GM23338 (cell line): ENCODE data around the gene IL17A. TPM values are rescaled to one million over a fixed set of nuclear protein-coding genes. Genes with fewer than 3 reads are reported as not detected.

Experiments
- ATAC-seq: fragments of 200-7000 bp; cut with Tn5 transposase; 3 replicates; pipeline ENCODE4 v1.9.1; 2020
- DNase-seq: peaks from one replicate; pipeline ENCODE4 v3.0.0-alpha.2; 2015; ENCODE audit warnings: low spot score
- H2AFZ ChIP-seq: fragments of 200-600 bp; sonication (generic); 2 replicates; pipeline ENCODE4 v1.8.0; 2016; ENCODE audit warnings: antibody characterized with exemption, mild to moderate bottlenecking, moderate library complexity
- H3F3A ChIP-seq: fragments of 200-600 bp; sonication (generic); replicated peaks from 2 replicates; pipeline ENCODE4 v1.8.0; 2017; ENCODE audit warnings: antibody characterized with exemption, mixed run types, low read depth
- H3K27ac ChIP-seq: fragments of 200-600 bp; sonication (generic); 2 replicates; pipeline ENCODE4 v1.6.1; 2016; ENCODE audit warnings: low read depth
- H3K27me3 ChIP-seq: fragments of 200-600 bp; sonication (generic); 2 replicates; pipeline ENCODE4 v1.8.0; 2016; ENCODE audit warnings: mild to moderate bottlenecking, mixed run types, moderate library complexity; ENCODE audit not compliant: insufficient read depth
- H3K36me3 ChIP-seq: fragments of 200-600 bp; sonication (generic); 2 replicates; pipeline ENCODE4 v1.8.0; 2016; ENCODE audit warnings: mild to moderate bottlenecking; ENCODE audit not compliant: insufficient read depth
- H3K4me1 ChIP-seq: fragments of 200-600 bp; sonication (generic); 2 replicates; pipeline ENCODE4 v1.8.0; 2016; ENCODE audit warnings: mild to moderate bottlenecking, moderate library complexity; ENCODE audit not compliant: insufficient read depth
- H3K4me2 ChIP-seq: fragments of 200-600 bp; sonication (generic); 2 replicates; pipeline ENCODE4 v1.7.1; 2017; ENCODE audit warnings: mixed run types
- H3K4me3 ChIP-seq: fragments of 200-600 bp; sonication (generic); 2 replicates; pipeline ENCODE4 v1.6.1; 2016; ENCODE audit warnings: mixed run types
- H3K79me2 ChIP-seq: fragments of 200-600 bp; sonication (generic); replicated peaks from 2 replicates; pipeline ENCODE4 v1.8.0; 2017; ENCODE audit warnings: mild to moderate bottlenecking; ENCODE audit not compliant: insufficient read depth
- H3K9me2 ChIP-seq: fragments of 200-600 bp; sonication (generic); 2 replicates; pipeline ENCODE4 v1.8.0; 2017; ENCODE audit not compliant: insufficient read depth
- H4K20me1 ChIP-seq: fragments of 200-600 bp; sonication (generic); replicated peaks from 2 replicates; pipeline ENCODE4 v1.8.0; 2017; ENCODE audit warnings: mild to moderate bottlenecking; ENCODE audit not compliant: insufficient read depth
- H3K27ac Mint-ChIP-seq: 2 replicates; pipeline ENCODE4 v1.8.0; 2020; ENCODE audit warnings: inconsistent platforms, mild to moderate bottlenecking, moderate library complexity, mixed read lengths
- H3K27me3 Mint-ChIP-seq: 3 replicates; pipeline ENCODE4 v1.8.0; 2022; ENCODE audit warnings: low read depth, mild to moderate bottlenecking, moderate library complexity, mixed read lengths, inconsistent platforms; ENCODE audit not compliant: insufficient read depth, poor library complexity
- H3K36me3 Mint-ChIP-seq: 3 replicates; pipeline ENCODE4 v1.8.0; 2021; ENCODE audit warnings: low read depth, mild to moderate bottlenecking, inconsistent platforms, moderate library complexity, mixed read lengths
- H3K4me1 Mint-ChIP-seq: 3 replicates; pipeline ENCODE4 v1.8.0; 2020; ENCODE audit warnings: mild to moderate bottlenecking, inconsistent platforms, mixed read lengths
- H3K4me3 Mint-ChIP-seq: 3 replicates; pipeline ENCODE4 v1.8.0; 2021; ENCODE audit warnings: moderate library complexity, mild to moderate bottlenecking, inconsistent platforms, mixed read lengths
- H3K9me3 Mint-ChIP-seq: 3 replicates; pipeline ENCODE4 v1.8.0; 2020; ENCODE audit warnings: moderate library complexity, mild to moderate bottlenecking, inconsistent platforms, mixed read lengths
- CREB1 ChIP-seq: fragments of 250-450 bp; sonication (Bioruptor Pico); IDR thresholded peaks from 2 replicates; pipeline ENCODE4 v1.5.0; 2020; ENCODE audit warnings: low read depth, mild to moderate bottlenecking, moderate library complexity
- ETS1 ChIP-seq: IDR thresholded peaks from 2 replicates; pipeline ENCODE4 v1.6.1; 2016; ENCODE audit warnings: antibody characterized with exemption
- EZH2 ChIP-seq: fragments of 200-600 bp; sonication (generic); IDR thresholded peaks from one replicate; pipeline ENCODE4 v1.8.0; 2017; ENCODE audit warnings: antibody characterized with exemption, mild to moderate bottlenecking, low read depth; ENCODE audit not compliant: unreplicated experiment
- EZH2phosphoT487 ChIP-seq: fragments of 200-600 bp; sonication (generic); IDR thresholded peaks from one replicate; pipeline ENCODE4 v1.8.1; 2018; ENCODE audit warnings: antibody characterized with exemption; ENCODE audit not compliant: unreplicated experiment
- JUNB ChIP-seq: IDR thresholded peaks from one replicate; pipeline ENCODE4 v1.6.1; 2016; ENCODE audit warnings: antibody characterized with exemption; ENCODE audit not compliant: unreplicated experiment
- NANOG ChIP-seq: IDR thresholded peaks from 2 replicates; pipeline ENCODE4 v1.6.1; 2016; ENCODE audit warnings: antibody characterized with exemption, borderline replicate concordance
- POLR2AphosphoS5 ChIP-seq: IDR thresholded peaks from 2 replicates; pipeline ENCODE4 v1.6.1; 2016; ENCODE audit warnings: antibody characterized with exemption, low read depth
- REST ChIP-seq: IDR thresholded peaks from one replicate; pipeline ENCODE4 v1.6.1; 2018; ENCODE audit warnings: antibody characterized with exemption; ENCODE audit not compliant: unreplicated experiment
- STAT1 ChIP-seq: IDR thresholded peaks from one replicate; pipeline ENCODE4 v1.6.1; 2016; ENCODE audit warnings: antibody characterized with exemption; ENCODE audit not compliant: unreplicated experiment
- ZNF114 ChIP-seq: fragments of 250-450 bp; sonication (Bioruptor Pico); IDR thresholded peaks from 2 replicates; pipeline ENCODE4 v1.5.0; 2020; ENCODE audit warnings: mild to moderate bottlenecking, moderate library complexity
- ZNF331 ChIP-seq: fragments of 250-450 bp; sonication (Bioruptor Pico); IDR thresholded peaks from 2 replicates; pipeline ENCODE4 v1.5.0; 2020; ENCODE audit warnings: low read depth, mild to moderate bottlenecking, moderate library complexity
- ZNF462 ChIP-seq: fragments of 250-450 bp; sonication (Bioruptor Pico); IDR thresholded peaks from 2 replicates; pipeline ENCODE4 v1.5.0; 2020; ENCODE audit warnings: mild to moderate bottlenecking, moderate library complexity
- polyA plus RNA-seq: library from polyadenylated mRNA; unstranded; fragments of >200 nt; fragmentation: Nextera tagmentation; extraction: Ambion mirVana; gene quantifications from 2 replicates; pipeline ENCODE4 v1.2.1, GENCODE V29; 2016
- total RNA-seq: library from RNA; depleted of rRNA; stranded (reverse); fragments of >200 nt; shearing (Covaris generic); gene quantifications from 2 replicates; pipeline ENCODE4 v1.2.3, GENCODE V29; 2014
- TF ChIP-seq, protein P1 (sequence below), 2 experiments: fragments of 200-600 bp in 1 of 2; sonication (generic) in 1 of 2; conservative IDR thresholded peaks; 2 replicates each; pipeline versions ENCODE4 v1.5.1 to v1.6.1; 2016 to 2017; ENCODE audit warnings: antibody characterized with exemption in 2 of 2, low read depth in 2 of 2, mild to moderate bottlenecking in 2 of 2, moderate library complexity in 1 of 2

Gene IL17A
- total and polyA plus RNA-seq, 2 experiments from 2014 or later = not detected

DNA sequence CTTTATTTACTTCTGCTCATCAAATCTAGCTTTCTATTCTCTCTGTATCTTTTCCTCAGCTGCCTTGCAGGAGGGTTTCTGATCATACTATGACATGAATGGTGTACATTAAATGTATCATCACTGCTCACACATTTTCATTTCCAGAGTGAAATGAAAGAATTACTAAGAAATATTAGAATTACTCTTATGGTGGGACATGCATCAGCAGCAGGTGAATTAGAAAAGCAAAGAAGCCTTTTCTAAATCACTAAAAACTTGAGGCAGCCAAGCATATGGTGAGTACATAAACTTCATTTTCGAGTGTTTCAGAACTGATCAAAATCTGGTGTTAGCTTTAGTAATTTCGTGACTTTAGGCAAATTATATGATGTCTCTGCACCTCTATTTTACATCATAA is 23.6 kb downstream of the IL17A start:
- no peak overlapping the region for H3K27ac ChIP-seq
- H4K20me1 ChIP-seq = no peaks in the 10 kb centered on the region
- no peaks in the 10 kb centered on the region for H3K79me2 ChIP-seq
- no peak overlapping the region for H3K27ac Mint-ChIP-seq
- no peak overlapping the region for H3K4me3 Mint-ChIP-seq
- H3K4me1 Mint-ChIP-seq = peaks cover 8% of the 10 kb centered on the region; the same call in 2 of the 3 replicates
- H3K9me2 ChIP-seq = 0 out of 2 replicates have a peak, but pooled peaks cover 6% of the 10 kb centered on the region
- H2AFZ ChIP-seq = no peak overlapping the region
- H3K27me3 ChIP-seq = no peaks in the 10 kb centered on the region
- H3F3A ChIP-seq = no peaks in the 10 kb centered on the region
- H3K4me2 ChIP-seq = no peak overlapping the region
- H3K9me3 Mint-ChIP-seq = no peaks in the 10 kb centered on the region; the same call in 2 of the 3 replicates
- H3K4me3 ChIP-seq = no peak overlapping the region
- ATAC-seq (no peak), DNase-seq (no peak)
- peaks cover 1% of the 10 kb centered on the region for H3K27me3 Mint-ChIP-seq
- no peaks in the 10 kb centered on the region for H3K36me3 Mint-ChIP-seq
- H3K36me3 ChIP-seq = no peaks in the 10 kb centered on the region; the same call in 1 of the 2 replicates
- 0 out of 2 replicates have a peak, but pooled peaks cover 9% of the 10 kb centered on the region for H3K4me1 ChIP-seq
- TF ChIP-seq ZNF114 = no peak
- TF ChIP-seq EZH2phosphoT487 = no peak
- TF ChIP-seq STAT1 = no peak
- TF ChIP-seq JUNB = no peak
- TF ChIP-seq ZNF462 (CRISPR knock-in tag) = no peak
- TF ChIP-seq POLR2AphosphoS5 = no peak
- TF ChIP-seq REST = no peak
- TF ChIP-seq CREB1 (CRISPR knock-in tag) = no peak
- TF ChIP-seq ZNF331 (CRISPR knock-in tag) = no peak
- no peak for TF ChIP-seq NANOG
- TF ChIP-seq, protein P1, sequence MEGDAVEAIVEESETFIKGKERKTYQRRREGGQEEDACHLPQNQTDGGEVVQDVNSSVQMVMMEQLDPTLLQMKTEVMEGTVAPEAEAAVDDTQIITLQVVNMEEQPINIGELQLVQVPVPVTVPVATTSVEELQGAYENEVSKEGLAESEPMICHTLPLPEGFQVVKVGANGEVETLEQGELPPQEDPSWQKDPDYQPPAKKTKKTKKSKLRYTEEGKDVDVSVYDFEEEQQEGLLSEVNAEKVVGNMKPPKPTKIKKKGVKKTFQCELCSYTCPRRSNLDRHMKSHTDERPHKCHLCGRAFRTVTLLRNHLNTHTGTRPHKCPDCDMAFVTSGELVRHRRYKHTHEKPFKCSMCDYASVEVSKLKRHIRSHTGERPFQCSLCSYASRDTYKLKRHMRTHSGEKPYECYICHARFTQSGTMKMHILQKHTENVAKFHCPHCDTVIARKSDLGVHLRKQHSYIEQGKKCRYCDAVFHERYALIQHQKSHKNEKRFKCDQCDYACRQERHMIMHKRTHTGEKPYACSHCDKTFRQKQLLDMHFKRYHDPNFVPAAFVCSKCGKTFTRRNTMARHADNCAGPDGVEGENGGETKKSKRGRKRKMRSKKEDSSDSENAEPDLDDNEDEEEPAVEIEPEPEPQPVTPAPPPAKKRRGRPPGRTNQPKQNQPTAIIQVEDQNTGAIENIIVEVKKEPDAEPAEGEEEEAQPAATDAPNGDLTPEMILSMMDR (conservative IDR thresholded peaks at IDR 0.05; ENCODE audit: low read depth in 2 of 2) = no peak
- TF ChIP-seq ETS1 = no peak
- no peak for TF ChIP-seq EZH2
